Epithelial cell of prostate (primary cell): ENCODE data around the gene PLEKHA6.
A peak's percentile ranks its signal among the peaks of the same experiment; 100 is the strongest.

Experiments used
- DNase-seq: peaks from one replicate; pipeline ENCODE4 v3.0.0-alpha.2; 2011; ENCODE audit warnings: low read depth, low spot score
- H3K27ac ChIP-seq: fragments of 450-650 bp; 2 replicates; pipeline ENCODE4 v1.5.1; 2017; ENCODE audit warnings: mild to moderate bottlenecking

PLEKHA6 gene

GRCh38 chr1:204359474-204360255 lies at the start of gene PLEKHA6:
PLEKHA6 (minus strand) TSS chr1:204359929; CDS start chr1:204273727, 86,202 bp downstream.
- H3K27ac ChIP-seq = no peak within 1 kb of the TSS
- no peak for DNase-seq

GRCh38 chr1:204409123-204409522 lies 49.4 kb upstream of the PLEKHA6 start:
- H3K27ac ChIP-seq = peak overlapping the region; percentile 95
- no peak for DNase-seq

- DNase-seq = no peak
- H3K27ac ChIP-seq = peak overlapping the region; percentile 45
Measured at GRCh38 chr1:204408602-204409001, 48.9 kb upstream of the PLEKHA6 start.

- DNase-seq = no peak
- H3K27ac ChIP-seq = peak overlapping the region; percentile 45
Measured at GRCh38 chr1:204408074-204408507, 48.4 kb upstream of the PLEKHA6 start.

GRCh38 chr1:204407295-204407971 lies 47.7 kb upstream of the PLEKHA6 start:
- peak overlapping the region; percentile 45 for H3K27ac ChIP-seq
- DNase-seq = no peak

GRCh38 chr1:204406621-204407020 lies 46.9 kb upstream of the PLEKHA6 start:
- DNase-seq = no peak
- peak overlapping the region; percentile 45 for H3K27ac ChIP-seq

- H3K27ac ChIP-seq = peak overlapping the region; percentile 45
- DNase-seq = no peak
Measured at GRCh38 chr1:204405988-204406387, 46.3 kb upstream of the PLEKHA6 start.

GRCh38 chr1:204404629-204405028 lies 44.9 kb upstream of the PLEKHA6 start:
- no peak overlapping the region for H3K27ac ChIP-seq
- DNase-seq = no peak

- no peak for DNase-seq
Measured at GRCh38 chr1:204402391-204402790, 42.7 kb upstream of the PLEKHA6 start.

GRCh38 chr1:204401730-204402129 lies 42.0 kb upstream of the PLEKHA6 start:
- H3K27ac ChIP-seq = no peak overlapping the region
- DNase-seq = no peak

More at GRCh38 chr1:204402391-204402790, 42.7 kb upstream of the PLEKHA6 start:
- no peak overlapping the region for H3K27ac ChIP-seq

- DNase-seq = no peak
- peak overlapping the region; percentile 4 for H3K27ac ChIP-seq
Measured at GRCh38 chr1:204400882-204401510, 41.3 kb upstream of the PLEKHA6 start.

- DNase-seq = peak; percentile 72
- no peak overlapping the region for H3K27ac ChIP-seq
Measured at GRCh38 chr1:204398197-204399125, 38.7 kb upstream of the PLEKHA6 start.

- H3K27ac ChIP-seq = no peak overlapping the region
- no peak for DNase-seq
Measured at GRCh38 chr1:204396015-204396583, 36.4 kb upstream of the PLEKHA6 start.

GRCh38 chr1:204391629-204392028 lies 31.9 kb upstream of the PLEKHA6 start:
- DNase-seq = no peak
- no peak overlapping the region for H3K27ac ChIP-seq

GRCh38 chr1:204390751-204391466 lies 31.2 kb upstream of the PLEKHA6 start:
- H3K27ac ChIP-seq = no peak overlapping the region
- DNase-seq = no peak

- no peak for DNase-seq
- H3K27ac ChIP-seq = no peak overlapping the region
Measured at GRCh38 chr1:204385727-204386126, 26.0 kb upstream of the PLEKHA6 start.

GRCh38 chr1:204384636-204385352 lies 25.1 kb upstream of the PLEKHA6 start:
- DNase-seq = no peak
- H3K27ac ChIP-seq = no peak overlapping the region

GRCh38 chr1:204383163-204383904 lies 23.6 kb upstream of the PLEKHA6 start:
- no peak for DNase-seq
- H3K27ac ChIP-seq = no peak overlapping the region
